ENCODE measurements around the gene PDP2. TPM values are rescaled to one million over a fixed set of nuclear protein-coding genes. Genes with fewer than 3 reads are reported as not detected.

Gene PDP2
- total and polyA plus RNA-seq, 10 of the 15 experiments (the other 5 are each of a cell fraction or from before 2014, with no cell fraction given), result 1.9 to 31.1 (median 6.2) TPM

- no peak overlapping the region for H2AFZ ChIP-seq (ENCODE audit: control insufficient read depth, low read depth, low read length)
- H3K9ac ChIP-seq (ENCODE audit: control insufficient read depth, insufficient read depth, low read length), result no peak overlapping the region
- ATAC-seq (no peak), DNase-seq (ENCODE audit: low read depth, low spot score) (no peak), FAIRE-seq (no peak)
- intact Hi-C loops (cut with micrococcal nuclease; ENCODE audit: unreplicated experiment) (no loop called here), in situ Hi-C loops (cut with MboI) (no loop called here)
- no peak overlapping the region for H3K4me3 ChIP-seq
- BruUV-seq (replicated peaks), result no TSS peak
- 38% methylated on average over 14 of the region's 14 CpGs for WGBS (ENCODE audit: insufficient coverage, insufficient replicate concordance, low lambda C conversion rate, missing lambda C conversion rate)
- ChIA-PET RAD21 (ENCODE audit: unreplicated experiment) (no interaction called here), CTCF (interaction anchor here (1.1 to 1.5 kb wide), 3 partner anchors 8 to 26 kb away, joined by 3 to 5 read pairs (median 3); no protein-coding TSS in a partner anchor), SMC1A (ENCODE audit: uncharacterized antibody, unreplicated experiment) (interaction anchor here (0.6 to 1.3 kb wide), 2 partner anchors 26 to 250 kb away, joined by 3 to 4 read pairs; no protein-coding TSS in a partner anchor), POLR2A (no interaction called here)
- H3K36me3 ChIP-seq (ENCODE audit: control insufficient read depth in 2 of 2, insufficient read depth in 2 of 2, low read length in 1 of 2), result no peaks in the 10 kb centered on the region
- no peak overlapping the region for H3K27ac ChIP-seq (ENCODE audit: control insufficient read depth, insufficient read depth)
- peaks cover 4% of the 10 kb centered on the region; the same call in 1 of the 2 replicates for H3K4me1 ChIP-seq (ENCODE audit: control insufficient read depth, insufficient read depth, low read length)
- H3K9me3 ChIP-seq (replicated peaks; ENCODE audit: control insufficient read depth, insufficient read depth, low read length), result no peaks in the 10 kb centered on the region
- TF ChIP-seq RELB (IDR thresholded peaks at IDR 0.05; ENCODE audit: low read depth), result no peak
- no peak for TF ChIP-seq SPI1 (IDR thresholded peaks at IDR 0.05; ENCODE audit: borderline replicate concordance, insufficient read depth, low read depth, low read length)
- no peak for TF ChIP-seq TCF3 (IDR thresholded peaks at IDR 0.05; ENCODE audit: borderline replicate concordance, insufficient read depth, low read depth, low read length)
- no peak for TF ChIP-seq ZBED1 (IDR thresholded peaks at IDR 0.05; ENCODE audit: borderline replicate concordance)
- TF ChIP-seq NFIC (IDR thresholded peaks at IDR 0.05; ENCODE audit: low read depth, low read length), result no peak
- no peaks in the 10 kb centered on the region for H4K20me1 ChIP-seq (ENCODE audit: control insufficient read depth, insufficient read depth)
- H3K4me2 ChIP-seq (ENCODE audit: control insufficient read depth, insufficient read depth), result no peak overlapping the region
- no peaks in the 10 kb centered on the region for H3K79me2 ChIP-seq (ENCODE audit: control insufficient read depth, insufficient read depth, low read length)
- H3K27me3 ChIP-seq (replicated peaks in 1 of 2; ENCODE audit: control insufficient read depth in 2 of 2, insufficient read depth in 2 of 2, low read length in 1 of 2), result no peaks in the 10 kb centered on the region
These were observed 22.6 kb downstream of the PDP2 start for GRCh38 chr16:66902648-66903543.

All from GM12878 (cell line).